ENCODE measurements around the gene SHISA6.

SHISA6 gene

DNA sequence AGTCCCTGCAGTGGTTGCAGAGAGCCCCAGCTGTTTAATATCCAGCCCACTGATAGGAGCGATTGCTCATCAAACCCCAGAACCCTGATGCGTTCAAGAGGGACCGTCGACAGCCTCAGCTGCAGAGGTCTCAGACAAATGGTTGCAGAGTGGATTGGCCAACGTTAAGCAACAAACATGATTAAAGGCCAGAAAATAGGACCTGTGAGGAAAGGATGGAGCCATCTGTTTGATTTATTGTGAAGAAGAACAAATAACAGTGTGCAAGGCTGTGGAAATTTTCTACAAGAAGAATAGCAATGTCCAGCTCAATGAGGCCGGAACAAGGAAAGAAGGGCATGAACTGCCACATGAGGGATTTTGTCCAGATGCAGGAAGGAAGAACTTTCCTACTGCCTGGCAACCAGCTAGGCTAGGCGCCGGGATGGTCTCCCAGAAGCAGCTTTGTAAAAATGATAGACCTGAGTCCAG is 218.9 kb downstream of the SHISA6 start:
- TF ChIP-seq, protein P1, sequence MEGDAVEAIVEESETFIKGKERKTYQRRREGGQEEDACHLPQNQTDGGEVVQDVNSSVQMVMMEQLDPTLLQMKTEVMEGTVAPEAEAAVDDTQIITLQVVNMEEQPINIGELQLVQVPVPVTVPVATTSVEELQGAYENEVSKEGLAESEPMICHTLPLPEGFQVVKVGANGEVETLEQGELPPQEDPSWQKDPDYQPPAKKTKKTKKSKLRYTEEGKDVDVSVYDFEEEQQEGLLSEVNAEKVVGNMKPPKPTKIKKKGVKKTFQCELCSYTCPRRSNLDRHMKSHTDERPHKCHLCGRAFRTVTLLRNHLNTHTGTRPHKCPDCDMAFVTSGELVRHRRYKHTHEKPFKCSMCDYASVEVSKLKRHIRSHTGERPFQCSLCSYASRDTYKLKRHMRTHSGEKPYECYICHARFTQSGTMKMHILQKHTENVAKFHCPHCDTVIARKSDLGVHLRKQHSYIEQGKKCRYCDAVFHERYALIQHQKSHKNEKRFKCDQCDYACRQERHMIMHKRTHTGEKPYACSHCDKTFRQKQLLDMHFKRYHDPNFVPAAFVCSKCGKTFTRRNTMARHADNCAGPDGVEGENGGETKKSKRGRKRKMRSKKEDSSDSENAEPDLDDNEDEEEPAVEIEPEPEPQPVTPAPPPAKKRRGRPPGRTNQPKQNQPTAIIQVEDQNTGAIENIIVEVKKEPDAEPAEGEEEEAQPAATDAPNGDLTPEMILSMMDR (IDR thresholded peaks at IDR 0.05; ENCODE audit: insufficient read depth, missing control alignments), result no peak
- DNase-seq (ENCODE audit: insufficient read length, low spot score) (no peak), FAIRE-seq (no peak)

DNA sequence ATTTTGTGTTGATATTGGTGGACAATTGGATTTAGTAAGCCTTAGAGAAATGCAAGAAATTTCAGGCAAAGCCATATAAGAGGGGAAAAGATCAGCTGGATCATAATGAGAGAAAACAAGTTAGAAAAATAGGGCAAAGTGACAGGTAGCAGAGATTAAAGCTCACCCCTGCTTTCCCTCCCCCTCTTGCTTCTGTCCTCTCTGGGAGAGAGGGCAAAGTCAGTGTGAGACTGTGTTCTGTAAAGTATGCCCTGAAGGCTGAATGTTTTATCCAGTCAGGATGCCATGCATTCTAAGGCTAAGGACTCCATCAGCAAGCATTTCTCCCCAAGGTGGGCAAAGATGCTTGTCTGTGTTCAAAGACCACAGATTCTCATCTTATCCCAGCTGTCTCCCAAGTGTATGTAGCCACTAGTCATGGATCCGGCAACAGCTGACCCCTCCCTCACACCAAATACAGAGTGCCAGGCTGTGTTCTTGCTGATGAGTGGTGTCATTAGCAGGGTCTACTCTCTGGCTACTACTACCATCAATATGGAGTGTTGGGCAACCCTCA is 221.1 kb downstream of the SHISA6 start:
- TF ChIP-seq, protein P1 (IDR thresholded peaks at IDR 0.05; ENCODE audit: insufficient read depth, missing control alignments), result no peak
- FAIRE-seq, result no peak
- no peak for DNase-seq (ENCODE audit: insufficient read length, low spot score)

DNA sequence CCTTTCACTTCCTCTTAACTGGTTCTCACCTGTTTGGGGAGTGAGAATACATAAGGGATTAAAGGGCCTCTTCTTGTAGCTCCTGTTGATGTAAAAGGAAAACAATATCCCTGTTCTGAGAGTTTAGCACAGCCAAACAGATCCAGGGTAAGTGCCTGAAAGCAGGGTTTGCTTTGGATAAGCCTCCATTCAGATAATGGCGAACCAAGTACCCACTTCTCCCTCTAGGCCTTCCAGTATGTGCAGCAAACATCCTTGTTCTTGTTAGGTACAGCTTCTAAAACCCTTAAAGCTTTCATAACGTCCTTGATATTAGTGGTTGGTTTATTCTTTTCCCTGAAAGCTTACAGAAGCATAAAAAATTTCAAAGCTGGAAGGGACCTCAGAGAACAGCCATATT is 226.6 kb downstream of the SHISA6 start:
- no peak for DNase-seq (ENCODE audit: insufficient read length, low spot score)
- TF ChIP-seq, protein P1 (IDR thresholded peaks at IDR 0.05; ENCODE audit: insufficient read depth, missing control alignments), result no peak
- no peak for FAIRE-seq

DNA sequence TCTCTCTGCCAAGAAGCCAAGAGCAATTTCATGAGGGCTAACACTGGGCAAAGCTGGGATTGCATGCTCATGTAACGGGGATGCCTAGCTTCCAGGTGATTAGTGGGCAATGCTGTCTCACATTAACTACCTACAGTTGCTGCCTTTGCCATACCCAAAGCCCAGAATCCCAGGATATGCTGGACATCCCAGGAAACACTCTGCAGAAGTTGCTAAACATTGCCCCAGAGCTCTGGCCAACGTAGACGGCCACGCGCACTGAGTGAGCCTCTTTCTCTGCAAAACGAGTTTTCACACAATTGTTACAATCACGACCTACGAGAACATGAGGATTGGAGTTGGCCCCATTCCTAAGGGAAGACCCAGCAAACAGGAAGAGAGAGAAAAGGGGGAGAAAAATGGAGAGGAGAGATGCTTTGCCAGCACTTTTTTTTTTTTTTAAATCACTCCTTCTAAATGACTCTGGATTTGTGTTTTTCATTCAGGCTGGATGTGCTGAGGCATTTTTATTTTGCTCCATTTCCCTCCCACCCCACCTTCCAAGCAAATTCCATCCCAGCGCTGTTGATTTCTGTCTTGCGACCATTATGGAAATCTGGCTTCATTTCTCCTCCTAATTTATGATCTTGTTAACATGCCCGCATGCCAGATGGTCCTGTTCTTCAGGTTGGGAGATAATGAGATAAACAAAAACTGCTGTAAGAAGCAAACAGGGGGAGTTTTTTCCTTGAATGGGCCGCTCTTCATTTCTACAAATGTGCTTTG is 244.5 kb downstream of the SHISA6 start:
- no peak for DNase-seq (ENCODE audit: insufficient read length, low spot score)
- no peak for FAIRE-seq
- TF ChIP-seq, protein P1 (IDR thresholded peaks at IDR 0.05; ENCODE audit: insufficient read depth, missing control alignments), result no peak

DNA sequence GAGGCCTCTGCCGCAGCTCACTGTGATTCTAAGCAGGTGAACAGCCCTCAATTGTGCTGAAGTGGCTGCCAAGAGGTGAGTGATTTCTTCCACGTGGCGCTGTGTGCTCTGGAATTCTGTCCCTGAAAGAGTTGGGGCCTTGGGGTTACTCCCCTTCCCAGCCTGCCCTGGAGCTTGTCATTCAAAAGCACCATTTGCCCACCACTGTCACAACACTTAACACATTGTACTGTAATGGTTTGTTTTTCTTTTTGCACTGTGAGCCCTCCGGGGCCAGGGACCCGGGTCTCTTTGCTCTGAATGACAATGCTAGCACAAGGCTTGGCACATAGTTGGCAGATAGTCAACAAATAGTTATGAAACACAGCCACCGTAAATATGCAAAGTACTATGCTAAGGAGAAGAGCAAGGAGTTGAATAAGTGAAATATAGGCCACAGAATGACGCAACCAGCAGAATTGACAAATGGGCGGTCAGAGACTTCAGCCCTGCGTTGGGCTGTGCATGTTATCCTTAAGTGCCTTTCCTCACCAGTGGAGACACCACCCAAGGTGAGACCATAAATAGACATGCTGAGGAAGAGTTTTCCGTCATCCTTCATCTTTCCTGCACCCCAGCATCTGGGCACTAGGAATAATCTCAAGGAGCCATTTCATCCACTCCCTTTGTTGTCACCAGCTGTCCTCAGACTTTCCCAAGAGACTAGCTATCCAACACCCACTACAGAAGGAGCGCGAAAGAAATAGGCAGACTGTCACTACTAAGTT is 245.3 kb downstream of the SHISA6 start:
- no peak for DNase-seq (ENCODE audit: insufficient read length, low spot score)
- no peak for FAIRE-seq
- TF ChIP-seq, protein P1 (IDR thresholded peaks at IDR 0.05; ENCODE audit: insufficient read depth, missing control alignments), result no peak

DNA sequence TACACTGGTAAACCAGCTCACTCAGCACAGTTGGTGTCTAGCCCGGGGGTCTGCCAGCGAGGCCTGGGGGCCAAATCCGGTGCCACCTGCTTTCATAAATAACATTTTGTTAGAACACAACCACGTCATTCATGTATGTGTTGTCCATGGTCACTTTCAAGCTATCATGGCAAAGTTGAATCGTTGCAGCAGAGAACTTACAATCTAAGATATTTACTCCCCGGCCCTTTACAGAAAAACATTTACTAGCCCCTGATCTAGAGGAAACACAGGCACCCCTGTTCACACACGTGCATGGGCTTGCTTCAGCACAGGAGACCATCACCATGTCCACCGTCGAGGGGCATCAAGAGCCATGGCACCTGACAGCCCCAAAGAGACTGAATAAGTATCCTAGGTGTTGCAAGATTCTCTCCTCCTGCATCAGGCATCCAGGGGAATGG is 245.9 kb downstream of the SHISA6 start:
- no peak for FAIRE-seq
- TF ChIP-seq, protein P1 (IDR thresholded peaks at IDR 0.05; ENCODE audit: insufficient read depth, missing control alignments), result no peak
- DNase-seq (ENCODE audit: insufficient read length, low spot score), result no peak
